Prostate gland (tissue), 2 donors: ENCODE measurements around the gene TREML4. TPM values are rescaled to one million over a fixed set of nuclear protein-coding genes. Genes with fewer than 3 reads are reported as not detected.
"Not testable (repeated sequence)": the region's sequence is repeated elsewhere in the genome, so short reads cannot be mapped to it uniquely, and the experiment has no call there.

Experiments used
- DNase-seq: peaks from one replicate; pipeline ENCODE4 v3.0.0-alpha.2; 2019; ENCODE audit warnings: low spot score
- H3K27ac ChIP-seq, 2 donors: fragments of 200-600 bp; sonication (generic); 2 replicates each; pipeline ENCODE4 v1.5.1; 2017 to 2019
- H3K27me3 ChIP-seq: fragments of 200-600 bp; sonication (generic); replicated peaks from 2 replicates; pipeline ENCODE4 v1.5.1; 2019; ENCODE audit not compliant: insufficient read depth
- H3K36me3 ChIP-seq, 2 donors: fragments of 200-600 bp; sonication (generic); 1 replicate in 1 of 2; 2 replicates in 1 of 2; pipeline versions ENCODE4 v1.5.1 to v1.8.1; 2017 to 2019
- H3K4me1 ChIP-seq: fragments of 200-600 bp; sonication (generic); replicated peaks from 2 replicates; pipeline ENCODE4 v1.5.1; 2019
- H3K4me3 ChIP-seq, 2 donors: fragments of 200-600 bp; sonication (generic); 2 replicates each; pipeline ENCODE4 v1.5.1; 2017 to 2019
- H3K9me3 ChIP-seq: fragments of 200-600 bp; sonication (generic); 2 replicates; pipeline ENCODE4 v1.5.1; 2017
- POLR2A ChIP-seq: fragments of 450-650 bp; IDR thresholded peaks from one replicate; pipeline ENCODE4 v1.6.1; 2016; ENCODE audit warnings: antibody characterized with exemption, mild to moderate bottlenecking
- POLR2AphosphoS5 ChIP-seq: sonication (generic); formaldehyde crosslinking; IDR thresholded peaks from one replicate; pipeline ENCODE4 v1.6.1; 2017; ENCODE audit warnings: antibody characterized with exemption
- WGBS: methylation state at CpG from one replicate; pipeline ENCODE4 v1.1.5; 2018; 5-methylcytosine and 5-hydroxymethylcytosine counted together
- intact Hi-C: fragments of 100-400 bp; cut with DNase I; formaldehyde crosslinking; loops from one replicate; pipeline ENCODE4 v1.14.2; 2022
- total RNA-seq, 2 donors: library from RNA; depleted of rRNA; stranded (reverse); fragments of >200 nt; gene quantifications; one replicate each; pipeline ENCODE4 v1.1.0, GENCODE V29; 2016
- TF ChIP-seq, protein P1 (sequence below), 4 experiments: fragments of 200-600 bp in 2 of 4; fragments of 450-650 bp in 2 of 4; sonication (generic) in 2 of 4; IDR thresholded peaks; 1 replicate in 3 of 4; 2 replicates in 1 of 4; pipeline ENCODE4 v1.5.1; 2016 to 2019; ENCODE audit warnings: antibody characterized with exemption in 4 of 4, mild to moderate bottlenecking in 2 of 4, moderate library complexity in 2 of 4

The TREML4 gene
- total RNA-seq, 2 donors from 2014 or later, result not detected

DNA sequence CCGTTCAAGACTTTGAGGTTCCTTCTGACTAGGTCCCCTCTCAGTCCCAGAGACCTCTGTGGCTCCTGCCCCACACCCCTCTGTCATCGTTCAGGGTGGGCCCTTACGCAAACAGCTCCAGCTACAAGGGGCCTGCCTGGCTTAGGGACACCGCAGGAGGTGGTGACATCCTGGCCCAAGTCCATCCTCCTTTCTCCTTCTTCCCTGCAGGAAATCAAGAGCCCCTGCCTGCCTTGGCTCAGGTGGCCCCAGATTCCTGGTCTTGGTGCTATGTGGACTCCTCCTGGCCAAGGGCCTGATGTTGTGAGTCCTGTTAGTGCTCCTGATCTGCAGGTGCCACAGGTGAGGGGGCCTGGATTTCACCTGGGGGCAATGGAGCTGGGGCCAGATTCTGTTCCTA lies 8.1 kb downstream of the TREML4 start:
- intact Hi-C loops, result no loop called here
- Histone ChIP-seq H3K36me3 (no peaks in the 10 kb centered on the region), H3K27me3 (no peaks in the 10 kb centered on the region), H3K4me3 (no peak overlapping the region), H3K9me3 (no peaks in the 10 kb centered on the region), H3K4me1 (no peaks in the 10 kb centered on the region), H3K27ac (no peak overlapping the region)
- WGBS, result 89% methylated on average over 4 of the region's 4 CpGs
- TF ChIP-seq POLR2A, result no peak
- TF ChIP-seq, protein P1, sequence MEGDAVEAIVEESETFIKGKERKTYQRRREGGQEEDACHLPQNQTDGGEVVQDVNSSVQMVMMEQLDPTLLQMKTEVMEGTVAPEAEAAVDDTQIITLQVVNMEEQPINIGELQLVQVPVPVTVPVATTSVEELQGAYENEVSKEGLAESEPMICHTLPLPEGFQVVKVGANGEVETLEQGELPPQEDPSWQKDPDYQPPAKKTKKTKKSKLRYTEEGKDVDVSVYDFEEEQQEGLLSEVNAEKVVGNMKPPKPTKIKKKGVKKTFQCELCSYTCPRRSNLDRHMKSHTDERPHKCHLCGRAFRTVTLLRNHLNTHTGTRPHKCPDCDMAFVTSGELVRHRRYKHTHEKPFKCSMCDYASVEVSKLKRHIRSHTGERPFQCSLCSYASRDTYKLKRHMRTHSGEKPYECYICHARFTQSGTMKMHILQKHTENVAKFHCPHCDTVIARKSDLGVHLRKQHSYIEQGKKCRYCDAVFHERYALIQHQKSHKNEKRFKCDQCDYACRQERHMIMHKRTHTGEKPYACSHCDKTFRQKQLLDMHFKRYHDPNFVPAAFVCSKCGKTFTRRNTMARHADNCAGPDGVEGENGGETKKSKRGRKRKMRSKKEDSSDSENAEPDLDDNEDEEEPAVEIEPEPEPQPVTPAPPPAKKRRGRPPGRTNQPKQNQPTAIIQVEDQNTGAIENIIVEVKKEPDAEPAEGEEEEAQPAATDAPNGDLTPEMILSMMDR (IDR thresholded peaks at IDR 0.05), result no peak
- no peak for TF ChIP-seq POLR2AphosphoS5
- no peak for DNase-seq

DNA sequence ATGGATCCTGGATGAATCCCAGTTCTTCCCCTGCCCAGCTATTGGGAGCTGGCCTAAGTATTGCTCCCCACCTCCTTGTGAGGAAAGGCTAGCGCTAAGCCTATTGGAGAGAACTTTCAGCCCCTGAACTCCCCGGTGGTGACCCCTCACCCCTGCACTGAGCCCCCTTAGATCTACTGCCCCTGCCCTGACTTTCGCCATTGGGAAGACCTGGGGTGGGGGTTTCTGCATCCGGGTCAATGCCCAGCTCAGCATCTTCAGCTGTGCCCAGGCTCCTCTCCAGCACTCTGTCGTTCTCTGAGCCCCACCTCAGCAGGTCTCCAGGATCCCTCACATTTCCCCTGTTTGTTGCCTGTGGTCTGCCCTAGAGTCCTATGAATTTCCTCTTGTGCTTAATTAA lies 9.0 kb downstream of the TREML4 start:
- no peak overlapping the region for H3K4me3 ChIP-seq
- H3K36me3 ChIP-seq, result no peaks in the 10 kb centered on the region
- H3K4me1 ChIP-seq, result no peaks in the 10 kb centered on the region
- H3K27me3 ChIP-seq, result no peaks in the 10 kb centered on the region
- TF ChIP-seq POLR2AphosphoS5 (no peak), POLR2A (no peak)
- TF ChIP-seq, protein P1 (IDR thresholded peaks at IDR 0.05), result no peak
- intact Hi-C loops, result no loop called here
- WGBS, result 77% methylated on average over 5 of the region's 5 CpGs
- H3K27ac ChIP-seq, result no peak overlapping the region
- no peak for DNase-seq
- H3K9me3 ChIP-seq, result no peaks in the 10 kb centered on the region

DNA sequence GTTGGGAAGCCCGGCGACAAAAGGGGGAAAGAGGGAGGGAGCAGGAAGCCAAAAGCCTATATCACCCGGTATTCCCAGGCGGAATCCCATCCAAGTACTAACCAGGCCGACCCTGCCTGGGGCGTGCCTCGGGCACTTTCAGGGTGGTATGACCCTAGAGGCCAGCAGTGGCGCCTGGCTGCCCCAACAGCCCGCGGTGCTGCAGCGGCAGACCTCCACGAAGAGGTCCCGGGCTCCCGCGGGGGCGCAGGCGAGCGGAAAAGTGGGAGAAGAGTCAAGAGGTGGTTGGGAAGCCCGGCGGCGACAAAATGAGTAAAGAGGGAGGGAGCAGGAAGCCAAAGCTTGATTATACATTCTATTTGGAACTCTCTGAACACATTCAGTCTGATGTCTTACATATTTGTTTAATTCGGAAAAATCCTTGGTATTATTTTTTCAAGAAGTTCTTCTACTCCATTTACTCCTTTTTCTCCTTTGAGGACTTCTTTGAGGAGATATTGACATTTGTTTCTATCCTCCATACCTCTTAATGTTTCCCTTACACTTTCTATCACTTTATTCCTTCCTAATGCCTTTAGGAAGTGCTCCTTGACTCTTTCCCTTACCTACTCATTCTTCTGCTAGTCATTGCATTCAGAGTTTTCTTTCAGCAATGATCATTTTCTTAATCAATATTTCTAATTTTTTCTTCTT lies 11.5 kb downstream of the TREML4 start:
- H3K27ac ChIP-seq, result no peak overlapping the region
- DNase-seq, result no peak
- TF ChIP-seq POLR2AphosphoS5 (no peak), POLR2A (no peak)
- TF ChIP-seq, protein P1 (IDR thresholded peaks at IDR 0.05), result no peak
- no peaks in the 10 kb centered on the region for H3K36me3 ChIP-seq
- intact Hi-C loops, result no loop called here
- H3K4me1 ChIP-seq, result no peaks in the 10 kb centered on the region
- H3K9me3 ChIP-seq, result no peaks in the 10 kb centered on the region
- H3K27me3 ChIP-seq, result no peaks in the 10 kb centered on the region
- H3K4me3 ChIP-seq, result no peak overlapping the region
- 12% methylated on average over 22 of the region's 22 CpGs for WGBS

DNA sequence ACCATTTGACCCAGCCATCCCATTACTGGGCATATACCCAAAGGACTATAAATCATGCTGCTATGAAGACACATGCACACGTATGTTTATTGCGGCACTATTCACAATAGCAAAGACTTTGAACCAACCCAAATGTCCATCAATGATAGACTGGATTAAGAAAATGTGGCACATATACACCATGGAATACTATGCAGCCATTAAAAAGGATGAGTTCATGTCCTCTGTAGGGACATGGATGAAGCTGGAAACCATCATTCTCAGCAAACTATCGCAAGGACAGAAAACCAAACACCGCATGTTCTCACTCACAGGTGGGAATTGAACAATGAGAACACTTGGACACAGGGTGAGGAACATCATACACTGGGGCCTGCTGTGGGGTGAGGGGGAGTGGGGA lies 18.4 kb downstream of the TREML4 start:
- H3K4me3 ChIP-seq, intact Hi-C loops, H3K4me1 ChIP-seq, H3K9me3 ChIP-seq, H3K27me3 ChIP-seq, H3K36me3 ChIP-seq, H3K27ac ChIP-seq, DNase-seq: not testable (repeated sequence)
- WGBS, result 77% methylated on average over 4 of the region's 4 CpGs

DNA sequence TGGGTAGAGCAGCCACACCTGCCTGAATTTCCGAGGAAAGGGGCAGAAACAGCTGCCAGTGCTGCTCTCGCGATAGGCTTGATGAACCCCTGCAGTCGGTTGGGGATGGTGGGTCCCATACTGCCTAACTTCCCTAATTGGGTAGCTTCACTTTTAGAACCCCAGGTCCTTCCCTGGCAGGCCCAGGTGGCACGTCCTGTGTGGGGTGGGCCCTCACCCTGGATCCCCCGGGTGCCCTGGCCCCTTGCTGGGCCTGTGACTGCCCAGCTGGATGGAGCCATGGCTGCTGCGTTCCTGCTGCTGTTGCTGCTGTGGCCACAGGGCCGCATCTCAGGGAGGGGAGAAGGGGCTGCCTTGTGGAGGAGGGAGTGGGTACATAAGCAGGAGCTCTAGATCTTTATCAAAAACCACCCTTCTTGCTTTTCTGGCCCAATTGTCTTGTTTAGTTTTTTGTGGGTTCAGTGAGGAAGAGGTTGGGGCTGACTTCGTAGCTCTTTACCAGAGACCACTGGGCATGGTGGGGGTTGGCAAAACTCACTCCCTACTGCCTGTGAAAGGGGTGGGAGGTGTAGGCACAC lies 19.2 kb downstream of the TREML4 start:
- 79% methylated on average over 9 of the region's 9 CpGs for WGBS
- no peaks in the 10 kb centered on the region for H3K36me3 ChIP-seq
- intact Hi-C loops, result no loop called here

More for the DNA sequence above, 19.2 kb downstream of the TREML4 start:
- DNase-seq, result no peak
- H3K27me3 ChIP-seq, result no peaks in the 10 kb centered on the region
- H3K4me1 ChIP-seq, result no peaks in the 10 kb centered on the region
- no peak overlapping the region for H3K4me3 ChIP-seq
- TF ChIP-seq POLR2A (no peak), POLR2AphosphoS5 (no peak)
- TF ChIP-seq, protein P1 (IDR thresholded peaks at IDR 0.05), result no peak
- no peaks in the 10 kb centered on the region for H3K9me3 ChIP-seq
- no peak overlapping the region for H3K27ac ChIP-seq
